ENCODE data around the gene INHBB.

INHBB gene

GRCh38 chr2:120399889-120400240 lies 53.9 kb downstream of the INHBB start:
- no peak for DNase-seq

- DNase-seq = no peak
Measured at GRCh38 chr2:120400551-120400950, 54.6 kb downstream of the INHBB start.
